Mucosa of rectum (tissue), 2 donors: ENCODE measurements around the gene MSRB1.
A peak's percentile ranks its signal among the peaks of the same experiment; 100 is the strongest.
"Not testable (repeated sequence)": the region's sequence is repeated elsewhere in the genome, so short reads cannot be mapped to it uniquely, and the experiment has no call there.

Experiments used
- H3K27ac ChIP-seq, 2 donors: one replicate each; pipeline ENCODE4 v1.7.0; 2013; ENCODE audit warnings: inconsistent platforms in 2 of 2, low read depth in 2 of 2, low read length in 2 of 2
- H3K27me3 ChIP-seq, 2 donors: one replicate each; pipeline ENCODE4 v1.7.0; 2013; ENCODE audit warnings: low read length in 2 of 2; ENCODE audit not compliant: control insufficient read depth in 2 of 2, insufficient read depth in 2 of 2
- H3K36me3 ChIP-seq, 2 donors: one replicate each; pipeline ENCODE4 v1.7.0; 2013; ENCODE audit warnings: low read length in 2 of 2; ENCODE audit not compliant: control insufficient read depth in 2 of 2, insufficient read depth in 2 of 2
- H3K4me1 ChIP-seq, 2 donors: one replicate each; pipeline ENCODE4 v1.7.0; 2013; ENCODE audit warnings: low read length in 2 of 2, mild to moderate bottlenecking in 1 of 2; ENCODE audit not compliant: control insufficient read depth in 2 of 2, insufficient read depth in 2 of 2
- H3K4me3 ChIP-seq, 2 donors: one replicate each; pipeline ENCODE4 v1.7.0; 2013; ENCODE audit warnings: low read length in 2 of 2
- H3K9ac ChIP-seq, 2 donors: one replicate each; pipeline ENCODE4 v1.7.0; 2013; ENCODE audit warnings: low read length in 2 of 2, low read depth in 1 of 2, mild to moderate bottlenecking in 1 of 2
- H3K9me3 ChIP-seq, 2 donors: one replicate each; pipeline ENCODE4 v1.7.0; 2013; ENCODE audit warnings: low read length in 2 of 2; ENCODE audit not compliant: control insufficient read depth in 2 of 2
- donor health status: healthy.
- donor health status: Normal muscosa, but diverticular disease.

Gene MSRB1

GRCh38 chr16:1939833-1940232, 3.2 kb downstream of the MSRB1 start:
- H3K9ac ChIP-seq, H3K9me3 ChIP-seq, H3K4me3 ChIP-seq, H3K27me3 ChIP-seq: not testable (repeated sequence)
- Histone ChIP-seq H3K4me1 (peaks cover 28 to 37% of the 10 kb centered on the region in 2 donors), H3K36me3 (peaks cover 10 to 24% of the 10 kb centered on the region in 2 donors), H3K27ac (peak overlapping the region; percentile 48 to 77)

GRCh38 chr16:1938910-1939309, 4.1 kb downstream of the MSRB1 start:
- Histone ChIP-seq H3K9ac (no peak overlapping the region), H3K36me3 (peaks cover 10 to 24% of the 10 kb centered on the region in 2 donors), H3K9me3 (no peaks in the 10 kb centered on the region), H3K27ac (peak overlapping the region in 1 of 2 donors; percentile 9), H3K27me3 (no peaks in the 10 kb centered on the region), H3K4me1 (peaks cover 28 to 35% of the 10 kb centered on the region in 2 donors), H3K4me3 (no peak overlapping the region)

GRCh38 chr16:1938316-1938715, 4.7 kb downstream of the MSRB1 start:
- H3K36me3 ChIP-seq: peaks cover 10 to 24% of the 10 kb centered on the region in 2 donors
- H3K9ac ChIP-seq: no peak overlapping the region
- H3K9me3 ChIP-seq: no peaks in the 10 kb centered on the region
- peak overlapping the region in 1 of 2 donors; percentile 9 for H3K27ac ChIP-seq
- peaks cover 28 to 31% of the 10 kb centered on the region in 2 donors for H3K4me1 ChIP-seq
- no peak overlapping the region for H3K4me3 ChIP-seq
- no peaks in the 10 kb centered on the region for H3K27me3 ChIP-seq

GRCh38 chr16:1936945-1937479, 6.0 kb downstream of the MSRB1 start:
- H3K4me3 ChIP-seq: no peak overlapping the region
- H3K27ac ChIP-seq: no peak overlapping the region
- H3K9me3 ChIP-seq: no peaks in the 10 kb centered on the region
- peaks cover 19 to 27% of the 10 kb centered on the region in 2 donors for H3K4me1 ChIP-seq
- no peak overlapping the region for H3K9ac ChIP-seq
- H3K27me3 ChIP-seq: no peaks in the 10 kb centered on the region
- H3K36me3 ChIP-seq: peaks cover 10 to 24% of the 10 kb centered on the region in 2 donors

- H3K36me3 ChIP-seq: peaks cover 2 to 8% of the 10 kb centered on the region in 2 donors
- peaks cover 2 to 4% of the 10 kb centered on the region in 2 donors for H3K4me1 ChIP-seq
- H3K9me3 ChIP-seq: no peaks in the 10 kb centered on the region
- H3K4me3 ChIP-seq: no peak overlapping the region
- no peaks in the 10 kb centered on the region for H3K27me3 ChIP-seq
- H3K9ac ChIP-seq: no peak overlapping the region
- H3K27ac ChIP-seq: no peak overlapping the region
Observed at GRCh38 chr16:1933097-1933661, 9.8 kb downstream of the MSRB1 start.

GRCh38 chr16:1932050-1933028, 10.7 kb downstream of the MSRB1 start:
- H3K36me3 ChIP-seq: peaks cover 0 to 6% of the 10 kb centered on the region in 2 donors
- no peaks in the 10 kb centered on the region for H3K9me3 ChIP-seq
- H3K9ac ChIP-seq: no peak overlapping the region
- no peak overlapping the region for H3K4me3 ChIP-seq
- peaks cover 2 to 4% of the 10 kb centered on the region in 2 donors for H3K4me1 ChIP-seq
- no peak overlapping the region for H3K27ac ChIP-seq
- H3K27me3 ChIP-seq: no peaks in the 10 kb centered on the region

- no peak overlapping the region for H3K27ac ChIP-seq
- no peak overlapping the region for H3K9ac ChIP-seq
- no peaks in the 10 kb centered on the region for H3K36me3 ChIP-seq
- peaks cover 2 to 4% of the 10 kb centered on the region in 2 donors for H3K4me1 ChIP-seq
- H3K9me3 ChIP-seq: no peaks in the 10 kb centered on the region
- H3K27me3 ChIP-seq: no peaks in the 10 kb centered on the region
- no peak overlapping the region for H3K4me3 ChIP-seq
Observed at GRCh38 chr16:1930338-1930720, 12.7 kb downstream of the MSRB1 start.

- Histone ChIP-seq H3K27me3 (no peaks in the 10 kb centered on the region), H3K27ac (peak overlapping the region; percentile 50 to 67), H3K4me3 (peak overlapping the region; percentile 61 to 62), H3K9ac (peak overlapping the region in 1 of 2 donors; percentile 48), H3K36me3 (no peaks in the 10 kb centered on the region), H3K9me3 (no peaks in the 10 kb centered on the region), H3K4me1 (peaks cover 2 to 4% of the 10 kb centered on the region in 2 donors)
Observed at GRCh38 chr16:1929578-1930337, 13.2 kb downstream of the MSRB1 start.

GRCh38 chr16:1929105-1929504, 13.9 kb downstream of the MSRB1 start:
- Histone ChIP-seq H3K4me3 (peak overlapping the region; percentile 61 to 62), H3K27me3 (no peaks in the 10 kb centered on the region), H3K4me1 (peaks cover 2 to 5% of the 10 kb centered on the region in 2 donors), H3K27ac (peak overlapping the region; percentile 50 to 67), H3K9ac (peak overlapping the region; percentile 44 to 48), H3K9me3 (no peaks in the 10 kb centered on the region), H3K36me3 (no peaks in the 10 kb centered on the region)
